DMS 273 treated with DMSO at 0.1 percent for 48 hours (cell line): Measurements from ENCODE around the gene PAQR6.

Source experiments
- DNase-seq: peaks from one replicate; lab custom pipeline; 2025; lab: John Stamatoyannopoulos, UW

Gene PAQR6

GRCh38 chr1:156193488-156194299 is 54.2 kb downstream of the PAQR6 start, which contains the start of gene SLC25A44:
Gene SLC25A44 (plus strand): TSS chr1:156194104. CDS start chr1:156199848, 5,744 bp downstream.
- DNase-seq, result peak; percentile 99
